ENCODE measurements around the gene TAC4. TPM values are rescaled to one million over a fixed set of nuclear protein-coding genes. Genes with fewer than 3 reads are reported as not detected.

Gene TAC4
- total and polyA plus RNA-seq, 2 donors (not counting 3 experiments of a cell fraction or from before 2014, with no cell fraction given) = 0.19 TPM; not detected in 1

- no peaks in the 10 kb centered on the region for H3K9me1 ChIP-seq (replicated peaks; ENCODE audit: control insufficient read depth, extremely low read depth, insufficient read depth, low read length)
- no peaks in the 10 kb centered on the region for H3K79me2 ChIP-seq (ENCODE audit: control insufficient read depth, insufficient read depth, low read length)
- H3K27me3 ChIP-seq (ENCODE audit: control insufficient read depth in 2 of 2, insufficient read depth in 2 of 2, low read length in 2 of 2) = peaks cover 0 to 1% of the 10 kb centered on the region in 2 experiments
- H2AFZ ChIP-seq (ENCODE audit: low read depth, low read length) = no peak overlapping the region
- no peak for DNase-seq (ENCODE audit: low read depth, low spot score)
- no TSS peak for BruUV-seq (replicated peaks)
- ChIA-PET POLR2A (no interaction called here), CTCF (interaction anchor here (26.9 kb wide), 1 partner anchor 129 kb away, joined by 590 read pairs; the partner anchor contains the start of gene DLX3)
- no peak for FAIRE-seq
- H3K4me2 ChIP-seq (ENCODE audit: insufficient read depth, low read length) = no peak overlapping the region
- TF ChIP-seq MAX (IDR thresholded peaks at IDR 0.05; ENCODE audit: insufficient read depth, insufficient read length) (no peak), POLR2AphosphoS5 (IDR thresholded peaks at IDR 0.05; ENCODE audit: insufficient read depth, low read depth, low read length) (no peak), CTCF (IDR thresholded peaks at IDR 0.05; ENCODE audit: extremely low read depth in 1 of 2, insufficient read depth in 1 of 2, low read depth in 1 of 2, low read length in 2 of 2) (no peak), FOS (IDR thresholded peaks at IDR 0.05; ENCODE audit: borderline replicate concordance, insufficient read depth, low read length) (no peak), JUN (IDR thresholded peaks at IDR 0.05; ENCODE audit: borderline replicate concordance, insufficient read depth, insufficient read length, low read depth) (no peak), EZH2 (IDR thresholded peaks at IDR 0.05; ENCODE audit: borderline replicate concordance, low read depth, low read length, severe bottlenecking) (no peak), POLR2A (IDR thresholded peaks at IDR 0.05; ENCODE audit: low read depth, low read length) (no peak), MYC (IDR thresholded peaks at IDR 0.05; ENCODE audit: low read depth, low read length) (no peak), GATA2 (IDR thresholded peaks at IDR 0.05; ENCODE audit: insufficient read depth, insufficient read length, low read depth, low read length) (no peak)
- no peaks in the 10 kb centered on the region for H3K4me1 ChIP-seq (ENCODE audit: control insufficient read depth, extremely low read depth, insufficient read depth, low read length)
- intact Hi-C loops (cut with micrococcal nuclease) (no loop called here), dilution Hi-C loops (cut with MboI; ENCODE audit: extremely low pct_ligation_motif_present, low sequenced_read_pairs) (no loop called here)
- no peaks in the 10 kb centered on the region for H3K9me3 ChIP-seq (replicated peaks; ENCODE audit: control insufficient read depth, insufficient read depth, low read length)
- no peak overlapping the region for H3K27ac ChIP-seq (ENCODE audit: insufficient read depth, low read depth, low read length)
- H3K36me3 ChIP-seq (ENCODE audit: control insufficient read depth in 2 of 2, extremely low read depth in 1 of 2, insufficient read depth in 2 of 2, low read length in 2 of 2) = no peaks in the 10 kb centered on the region
- no peak overlapping the region for H3K4me3 ChIP-seq (replicated peaks in 1 of 3; ENCODE audit: insufficient read depth in 1 of 3, low read depth in 1 of 3, low read length in 3 of 3)
- no peaks in the 10 kb centered on the region for H4K20me1 ChIP-seq (replicated peaks; ENCODE audit: control insufficient read depth, extremely low read depth, insufficient read depth, low read length)
- no peak overlapping the region for H3K9ac ChIP-seq (replicated peaks; ENCODE audit: extremely low read depth, insufficient read depth, low read length)
Observed at GRCh38 chr17:49869038-49869374, 21.1 kb upstream of the TAC4 start.
